GM18505 (cell line): ENCODE data around the gene ZNF862.

Experiments used
- ATAC-seq: cut with Tn5 transposase; IDR thresholded peaks from one replicate; pipeline ENCODE4 v1.9.1; 2021; ENCODE audit not compliant: unreplicated experiment
- POLR2A ChIP-seq: IDR thresholded peaks from 4 replicates; pipeline ENCODE4 v1.6.1; 2011; ENCODE audit warnings: borderline replicate concordance; ENCODE audit not compliant: insufficient read depth, insufficient read length; ENCODE audit errors: extremely low read depth

Gene ZNF862

GRCh38 chr7:149864751-149865150, 26.6 kb downstream of the ZNF862 start:
- no peak for TF ChIP-seq POLR2A
- ATAC-seq, result no peak

- no peak for TF ChIP-seq POLR2A
- no peak for ATAC-seq
Observed at GRCh38 chr7:149865437-149865836, 27.3 kb downstream of the ZNF862 start.

GRCh38 chr7:149866139-149866778, 28.1 kb downstream of the ZNF862 start:
- TF ChIP-seq POLR2A, result no peak
- ATAC-seq, result no peak

- no peak for ATAC-seq
- TF ChIP-seq POLR2A, result no peak
Observed at GRCh38 chr7:149866779-149867447, 28.7 kb downstream of the ZNF862 start.

GRCh38 chr7:149867762-149868622, 29.8 kb downstream of the ZNF862 start:
- ATAC-seq, result no peak

GRCh38 chr7:149868623-149869290, 30.6 kb downstream of the ZNF862 start:
- TF ChIP-seq POLR2A, result no peak
- no peak for ATAC-seq

More at GRCh38 chr7:149867762-149868622, 29.8 kb downstream of the ZNF862 start:
- no peak for TF ChIP-seq POLR2A

GRCh38 chr7:149869291-149869650, 31.1 kb downstream of the ZNF862 start:
- no peak for TF ChIP-seq POLR2A
- no peak for ATAC-seq

GRCh38 chr7:149869867-149870266, 31.7 kb downstream of the ZNF862 start:
- no peak for TF ChIP-seq POLR2A

GRCh38 chr7:149870274-149870673, 32.1 kb downstream of the ZNF862 start:
- TF ChIP-seq POLR2A, result no peak

More at GRCh38 chr7:149869867-149870266, 31.7 kb downstream of the ZNF862 start:
- ATAC-seq, result no peak

GRCh38 chr7:149870701-149871483, 32.7 kb downstream of the ZNF862 start:
- no peak for TF ChIP-seq POLR2A
- ATAC-seq, result no peak

More at GRCh38 chr7:149870274-149870673, 32.1 kb downstream of the ZNF862 start:
- no peak for ATAC-seq

- no peak for ATAC-seq
- TF ChIP-seq POLR2A, result no peak
Observed at GRCh38 chr7:149871576-149871975, 33.4 kb downstream of the ZNF862 start.

GRCh38 chr7:149872419-149873073, 34.4 kb downstream of the ZNF862 start:
- ATAC-seq, result no peak
- no peak for TF ChIP-seq POLR2A
